Activated CD4-positive, alpha-beta T cell treated with anti-CD3 and anti-CD28 coated beads for 36 hours (primary cell): Measurements from ENCODE around the gene SKIC2. TPM values are rescaled to one million over a fixed set of nuclear protein-coding genes. Genes with fewer than 3 reads are reported as not detected.
A peak's percentile ranks its signal among the peaks of the same experiment; 100 is the strongest.
"Not testable (repeated sequence)": the region's sequence is repeated elsewhere in the genome, so short reads cannot be mapped to it uniquely, and the experiment has no call there.

Experiments used
- ATAC-seq: fragments of 200-7000 bp; cut with Tn5 transposase; one replicate; pipeline ENCODE4 v1.10.0; 2021; ENCODE audit warnings: mild to moderate bottlenecking, moderate library complexity
- CTCF ChIA-PET: fragments of 350-600 bp; sonication (Branson Sonifier 250); formaldehyde crosslinking; loops from one replicate; lab custom pipeline; 2021; ENCODE audit warnings: antibody characterized with exemption; lab: Charles Lee
- POLR2A ChIA-PET: fragments of 350-600 bp; sonication (Branson Sonifier 250); formaldehyde crosslinking; loops from one replicate; lab custom pipeline; 2021; ENCODE audit warnings: antibody characterized with exemption, inconsistent platforms; lab: Charles Lee
- DNase-seq: peaks from one replicate; pipeline ENCODE4 v3.0.0-alpha.2; 2020
- H3K27ac Mint-ChIP-seq: one replicate; pipeline ENCODE4 v1.8.0; 2021; ENCODE audit warnings: mixed read lengths
- H3K27me3 Mint-ChIP-seq: one replicate; pipeline ENCODE4 v1.8.0; 2021; ENCODE audit warnings: mixed read lengths
- H3K36me3 Mint-ChIP-seq: one replicate; pipeline ENCODE4 v1.8.0; 2021; ENCODE audit warnings: low read depth, mixed read lengths
- H3K4me1 Mint-ChIP-seq: one replicate; pipeline ENCODE4 v1.8.0; 2021; ENCODE audit warnings: mixed read lengths
- H3K4me3 Mint-ChIP-seq: one replicate; pipeline ENCODE4 v1.8.0; 2021; ENCODE audit warnings: mild to moderate bottlenecking, moderate library complexity, mixed read lengths
- H3K9me3 Mint-ChIP-seq: one replicate; pipeline ENCODE4 v1.8.0; 2021; ENCODE audit warnings: low read depth, mixed read lengths
- intact Hi-C, 2 experiments: fragments of 100-400 bp; cut with DNase I in 1 of 2; cut with micrococcal nuclease in 1 of 2; formaldehyde crosslinking; loops; one replicate each; pipeline versions ENCODE4 v1.14.2 to v1.15.1; 2022 to 2024; cut with DNase I, micrococcal nuclease
- total RNA-seq, 2 experiments: library from RNA; stranded (reverse); gene quantifications; one replicate each; pipeline ENCODE4 v1.2.3, GENCODE V29; 2021

Gene SKIC2
- total RNA-seq, 2 experiments from 2014 or later = 90.2 to 104 TPM

DNA sequence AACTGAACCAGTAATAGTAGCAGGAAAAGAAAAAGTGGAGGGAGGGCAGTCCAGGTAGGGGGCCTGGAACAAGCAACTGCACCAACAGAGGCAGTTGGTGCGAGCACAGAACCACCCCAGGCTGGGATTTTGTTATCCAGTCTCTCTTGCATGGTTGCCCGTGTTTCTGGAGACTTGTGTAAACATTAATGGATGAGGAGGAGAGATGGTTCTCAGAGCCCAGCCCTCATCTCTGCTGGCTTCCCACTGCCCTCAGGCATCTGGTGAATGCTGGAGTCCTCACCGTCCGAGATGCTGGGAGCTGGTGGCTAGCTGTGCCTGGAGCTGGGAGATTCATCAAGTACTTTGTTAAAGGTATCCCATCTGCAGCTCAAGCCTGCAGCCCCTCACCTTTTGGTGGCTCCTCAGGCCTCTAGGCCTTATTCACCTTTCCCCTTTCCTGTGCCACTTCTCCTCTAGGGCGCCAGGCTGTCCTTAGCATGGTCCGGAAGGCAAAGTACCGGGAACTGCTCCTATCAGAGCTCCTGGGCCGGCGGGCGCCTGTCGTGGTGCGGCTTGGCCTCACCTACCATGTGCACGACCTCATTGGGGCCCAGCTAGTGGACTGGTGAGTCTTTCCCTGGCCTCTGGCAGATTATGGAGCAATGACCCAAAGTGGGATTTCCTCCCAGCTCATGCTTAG, 21.4 kb downstream of the SKIC2 start:
- H3K9me3 Mint-ChIP-seq, H3K4me3 Mint-ChIP-seq, H3K27me3 Mint-ChIP-seq, intact Hi-C loops, H3K4me1 Mint-ChIP-seq, DNase-seq, H3K36me3 Mint-ChIP-seq, ATAC-seq, POLR2A ChIA-PET, H3K27ac Mint-ChIP-seq: not testable (repeated sequence)
- CTCF ChIA-PET = interaction anchor here (2.5 kb wide), 1 partner anchor 28 kb away, joined by 5 read pairs; no protein-coding TSS in a partner anchor

DNA sequence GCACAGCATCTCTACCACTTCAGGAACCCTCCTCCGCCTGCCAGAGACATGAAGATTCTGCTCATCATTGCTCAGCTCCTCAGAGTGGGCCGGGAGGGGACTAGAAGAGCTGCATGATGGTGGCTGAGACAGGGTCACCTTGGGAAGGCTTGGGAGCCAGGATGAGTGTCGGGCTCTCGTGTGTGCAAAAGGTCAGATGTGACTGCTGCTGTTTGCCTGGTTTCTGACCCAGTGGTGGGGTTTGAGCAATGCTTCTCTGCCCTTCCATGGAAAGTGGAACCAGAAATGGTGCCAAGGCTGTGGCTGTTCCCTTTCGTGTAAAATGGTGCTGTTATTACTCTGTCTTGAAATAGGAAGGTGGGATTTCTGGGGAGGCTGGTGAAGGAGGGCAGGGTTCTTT, 22.0 kb downstream of the SKIC2 start:
- intact Hi-C loops, DNase-seq, H3K4me1 Mint-ChIP-seq, POLR2A ChIA-PET, H3K9me3 Mint-ChIP-seq, ATAC-seq, H3K36me3 Mint-ChIP-seq, H3K4me3 Mint-ChIP-seq, H3K27me3 Mint-ChIP-seq, H3K27ac Mint-ChIP-seq, CTCF ChIA-PET: not testable (repeated sequence)

DNA sequence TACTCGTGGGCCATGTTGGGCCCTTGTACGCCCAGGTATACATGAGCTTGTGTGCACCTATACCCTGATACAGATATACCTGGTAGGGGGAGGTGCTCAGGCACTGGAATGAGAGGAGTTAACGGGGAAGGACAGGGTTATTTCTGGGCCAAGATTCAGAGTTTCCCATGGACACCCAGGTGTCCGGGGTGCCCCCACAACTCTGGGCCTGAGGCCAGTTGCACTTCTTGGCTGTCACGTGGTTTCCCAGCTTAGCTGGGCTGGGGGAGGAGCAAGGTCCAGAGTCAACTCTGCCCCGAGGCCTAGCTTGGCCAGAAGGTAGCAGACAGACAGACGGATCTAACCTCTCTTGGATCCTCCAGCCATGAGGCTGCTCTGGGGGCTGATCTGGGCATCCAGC, 22.8 kb downstream of the SKIC2 start, which contains the start of gene C4A:
Gene C4A (plus strand): TSS at position 314 of the 400 bp plus-strand sequence. CDS start 51 bp downstream, at position 365.
- intact Hi-C loops, ATAC-seq, POLR2A ChIA-PET, H3K9me3 Mint-ChIP-seq, H3K27me3 Mint-ChIP-seq, H3K4me3 Mint-ChIP-seq, CTCF ChIA-PET, H3K27ac Mint-ChIP-seq, H3K36me3 Mint-ChIP-seq, H3K4me1 Mint-ChIP-seq, DNase-seq: not testable (repeated sequence)

DNA sequence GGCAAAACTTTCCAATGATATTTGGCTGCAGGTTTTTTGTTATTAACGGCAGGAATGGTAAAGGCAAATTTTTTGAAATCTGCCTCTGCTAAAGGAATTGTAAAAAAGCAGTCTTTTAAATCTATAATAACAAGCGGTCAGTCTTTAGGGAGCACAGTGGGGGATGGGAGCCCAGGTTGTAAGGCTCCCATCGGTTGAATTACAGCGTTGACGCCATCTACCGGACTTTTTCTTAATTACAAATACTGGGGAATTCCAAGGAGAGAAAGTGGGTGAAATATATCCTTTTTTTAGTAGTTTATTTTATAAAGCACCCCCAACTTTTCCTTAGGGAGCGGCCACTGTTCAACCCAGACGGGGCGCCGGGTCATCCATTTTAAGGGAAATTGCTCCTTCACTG, 30.4 kb downstream of the SKIC2 start:
- H3K36me3 Mint-ChIP-seq, H3K27me3 Mint-ChIP-seq, H3K4me3 Mint-ChIP-seq, DNase-seq, ATAC-seq, intact Hi-C loops, POLR2A ChIA-PET, CTCF ChIA-PET, H3K4me1 Mint-ChIP-seq, H3K9me3 Mint-ChIP-seq, H3K27ac Mint-ChIP-seq: not testable (repeated sequence)

DNA sequence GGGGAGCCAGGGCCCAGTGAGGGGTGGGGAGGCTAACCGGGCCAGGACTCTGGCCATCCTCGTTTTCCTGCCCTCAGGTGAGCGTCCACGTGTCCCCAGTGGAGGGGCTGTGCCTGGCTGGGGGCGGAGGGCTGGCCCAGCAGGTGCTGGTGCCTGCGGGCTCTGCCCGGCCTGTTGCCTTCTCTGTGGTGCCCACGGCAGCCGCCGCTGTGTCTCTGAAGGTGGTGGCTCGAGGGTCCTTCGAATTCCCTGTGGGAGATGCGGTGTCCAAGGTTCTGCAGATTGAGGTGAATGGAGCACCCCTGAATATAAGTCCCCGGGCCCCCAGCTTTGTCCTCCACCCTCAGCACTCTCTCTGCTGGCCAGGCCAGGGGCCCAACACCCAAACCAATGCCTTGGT, 35.4 kb downstream of the SKIC2 start:
- H3K27me3 Mint-ChIP-seq, H3K9me3 Mint-ChIP-seq, H3K27ac Mint-ChIP-seq, CTCF ChIA-PET, H3K4me3 Mint-ChIP-seq, H3K36me3 Mint-ChIP-seq, intact Hi-C loops, POLR2A ChIA-PET, H3K4me1 Mint-ChIP-seq, ATAC-seq, DNase-seq: not testable (repeated sequence)

DNA sequence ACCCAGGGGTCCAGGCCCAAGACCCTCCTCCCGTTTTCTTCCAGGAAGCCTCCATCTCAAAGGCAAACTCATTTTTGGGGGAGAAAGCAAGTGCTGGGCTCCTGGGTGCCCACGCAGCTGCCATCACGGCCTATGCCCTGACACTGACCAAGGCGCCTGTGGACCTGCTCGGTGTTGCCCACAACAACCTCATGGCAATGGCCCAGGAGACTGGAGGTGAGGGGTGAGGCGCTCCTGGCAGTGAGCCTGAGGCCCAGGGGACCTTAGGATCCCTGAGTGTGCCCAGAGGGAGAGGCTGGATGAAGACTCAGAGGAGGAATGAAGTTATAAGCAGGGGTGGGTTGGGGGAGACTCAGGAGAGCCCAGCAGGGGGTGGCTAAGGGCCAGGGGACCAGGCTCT, 37.4 kb downstream of the SKIC2 start:
- H3K9me3 Mint-ChIP-seq, POLR2A ChIA-PET, H3K4me1 Mint-ChIP-seq, H3K27ac Mint-ChIP-seq, intact Hi-C loops, H3K4me3 Mint-ChIP-seq, ATAC-seq, DNase-seq, H3K27me3 Mint-ChIP-seq, CTCF ChIA-PET, H3K36me3 Mint-ChIP-seq: not testable (repeated sequence)

DNA sequence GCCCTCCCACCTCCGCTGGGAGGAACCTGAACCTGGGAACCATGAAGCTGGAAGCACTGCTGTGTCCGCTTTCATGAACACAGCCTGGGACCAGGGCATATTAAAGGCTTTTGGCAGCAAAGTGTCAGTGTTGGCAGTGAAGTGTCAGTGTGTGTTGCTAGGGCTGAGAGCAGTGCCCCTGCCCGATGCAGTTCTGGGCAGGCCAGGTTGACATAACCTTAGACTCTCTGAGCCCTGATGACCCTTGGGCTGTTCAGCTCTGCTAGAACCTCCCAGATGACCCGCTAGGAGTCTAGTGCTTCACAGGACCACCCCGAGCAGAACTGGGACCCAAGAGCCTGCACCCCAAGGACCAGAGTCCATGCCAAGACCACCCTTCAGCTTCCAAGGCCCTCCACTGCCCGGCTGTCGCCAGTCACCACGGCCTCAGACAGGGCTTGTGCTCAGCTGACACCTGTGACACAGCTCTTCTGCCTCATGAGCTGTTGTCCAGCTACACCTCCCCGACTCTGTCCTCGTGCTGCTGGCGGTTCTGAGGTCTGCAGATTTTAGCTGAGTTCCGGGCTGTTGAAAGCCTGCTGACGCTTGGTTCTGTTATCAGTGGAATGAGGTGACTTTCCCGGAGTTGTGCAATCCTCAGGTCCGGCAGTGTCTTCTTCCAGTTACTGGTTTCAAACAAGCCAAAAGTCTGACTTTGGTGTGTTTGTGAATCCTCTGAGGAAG, 43.7 kb downstream of the SKIC2 start:
- H3K9me3 Mint-ChIP-seq, POLR2A ChIA-PET, H3K36me3 Mint-ChIP-seq, CTCF ChIA-PET, intact Hi-C loops, H3K27ac Mint-ChIP-seq, ATAC-seq, H3K27me3 Mint-ChIP-seq, H3K4me3 Mint-ChIP-seq, H3K4me1 Mint-ChIP-seq, DNase-seq: not testable (repeated sequence)

DNA sequence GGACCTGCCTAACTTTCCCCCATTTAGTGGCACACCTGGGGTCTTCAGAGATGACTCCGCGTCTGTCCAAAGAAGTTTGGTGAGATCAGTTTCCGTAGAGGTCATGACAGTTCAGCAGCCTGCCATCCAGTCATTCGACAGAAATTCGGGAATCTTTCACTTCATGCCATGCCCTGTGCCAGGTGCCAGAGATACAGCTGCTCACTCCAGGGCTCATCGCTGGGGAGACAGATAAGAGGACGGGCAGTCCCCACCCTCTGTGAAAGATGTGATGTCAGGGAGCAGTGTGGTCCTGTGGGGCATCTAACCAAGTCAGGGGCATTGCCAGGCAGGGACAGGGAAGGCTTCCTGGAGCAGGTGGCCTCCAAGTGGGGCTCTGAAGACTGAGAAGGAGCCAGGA, 44.3 kb downstream of the SKIC2 start:
- ATAC-seq, H3K9me3 Mint-ChIP-seq, H3K27ac Mint-ChIP-seq, H3K27me3 Mint-ChIP-seq, H3K36me3 Mint-ChIP-seq, POLR2A ChIA-PET, CTCF ChIA-PET, DNase-seq, intact Hi-C loops, H3K4me1 Mint-ChIP-seq, H3K4me3 Mint-ChIP-seq: not testable (repeated sequence)

DNA sequence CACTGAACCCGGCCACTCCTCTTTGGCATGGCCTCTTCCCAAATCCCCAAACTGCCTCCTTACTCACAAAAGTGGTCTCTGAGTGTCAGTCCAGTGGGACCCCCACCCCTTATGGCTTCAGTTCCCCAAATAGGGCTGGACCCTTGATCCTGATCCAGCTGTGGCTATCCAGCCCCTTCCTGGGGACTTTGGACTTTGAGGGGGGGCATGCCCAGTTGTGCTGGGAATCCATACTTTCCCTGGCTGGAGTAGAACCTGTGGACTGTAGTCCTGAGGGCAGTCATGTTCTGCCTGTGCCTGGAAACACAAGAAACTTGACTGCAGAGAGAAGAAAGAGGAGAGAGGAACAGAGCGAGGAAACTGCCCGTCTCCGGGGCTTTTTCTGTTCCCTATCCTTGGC, 45.4 kb downstream of the SKIC2 start:
- H3K9me3 Mint-ChIP-seq, H3K4me3 Mint-ChIP-seq, CTCF ChIA-PET, POLR2A ChIA-PET, H3K36me3 Mint-ChIP-seq, ATAC-seq, H3K27me3 Mint-ChIP-seq, DNase-seq, H3K27ac Mint-ChIP-seq, H3K4me1 Mint-ChIP-seq, intact Hi-C loops: not testable (repeated sequence)

DNA sequence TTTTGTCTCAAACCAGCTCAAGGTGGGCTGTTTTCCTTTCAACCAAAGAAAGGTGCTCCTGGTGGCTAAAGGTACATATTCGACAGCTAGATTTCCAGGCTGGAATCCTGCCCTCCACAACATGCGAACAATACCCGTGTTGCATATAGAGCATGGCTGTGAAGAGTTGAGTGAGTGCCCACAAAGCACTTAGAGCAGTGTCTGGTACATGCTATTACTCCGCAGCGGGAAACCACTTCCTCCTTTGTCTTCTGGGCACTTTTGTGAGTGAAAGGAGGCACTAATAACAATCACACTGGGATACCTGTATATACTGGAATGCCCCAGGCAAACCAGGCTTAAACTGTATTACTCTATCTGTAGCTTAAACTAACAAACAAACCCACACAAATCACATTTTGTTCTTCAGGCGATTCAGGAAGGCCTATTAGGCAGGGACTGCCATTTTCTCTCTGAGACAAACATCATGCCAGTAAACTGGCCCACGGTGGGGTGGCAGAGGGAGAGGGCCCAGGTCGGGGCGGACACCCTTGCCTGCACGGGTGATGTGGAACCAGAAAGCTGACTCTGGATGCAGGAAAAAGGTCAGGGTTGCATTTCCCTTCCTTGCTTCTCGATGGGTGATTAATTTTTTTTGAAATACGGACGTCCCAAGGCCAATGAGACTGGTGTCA, 46.0 kb downstream of the SKIC2 start:
- ATAC-seq = peak; percentile 86
- H3K4me1 Mint-ChIP-seq, H3K9me3 Mint-ChIP-seq, DNase-seq, POLR2A ChIA-PET, H3K36me3 Mint-ChIP-seq, intact Hi-C loops, H3K4me3 Mint-ChIP-seq, CTCF ChIA-PET, H3K27me3 Mint-ChIP-seq: not testable (repeated sequence)
- peak overlapping the region; percentile 37 for H3K27ac Mint-ChIP-seq

DNA sequence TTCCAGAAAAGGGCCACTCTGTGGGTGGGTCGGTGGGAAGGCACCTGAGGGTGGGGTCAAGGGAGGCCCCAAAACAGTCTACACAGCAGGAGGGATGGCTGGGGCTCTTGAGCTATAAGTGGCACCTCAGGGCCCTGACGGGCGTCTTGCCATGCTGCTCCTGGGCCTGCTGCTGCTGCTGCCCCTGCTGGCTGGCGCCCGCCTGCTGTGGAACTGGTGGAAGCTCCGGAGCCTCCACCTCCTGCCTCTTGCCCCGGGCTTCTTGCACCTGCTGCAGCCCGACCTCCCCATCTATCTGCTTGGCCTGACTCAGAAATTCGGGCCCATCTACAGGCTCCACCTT, 46.5 kb downstream of the SKIC2 start:
- H3K27me3 Mint-ChIP-seq, H3K36me3 Mint-ChIP-seq, H3K4me3 Mint-ChIP-seq, H3K9me3 Mint-ChIP-seq, ATAC-seq, CTCF ChIA-PET, H3K4me1 Mint-ChIP-seq, intact Hi-C loops, H3K27ac Mint-ChIP-seq, POLR2A ChIA-PET: not testable (repeated sequence)
- DNase-seq = peak; percentile 5
